Right lobe of liver (tissue), 6 donors: Measurements from ENCODE around the gene REEP6. TPM values are rescaled to one million over a fixed set of nuclear protein-coding genes. Genes with fewer than 3 reads are reported as not detected.

Source experiments
- ATAC-seq, 4 donors: fragments of 200-7000 bp; cut with Tn5 transposase; one replicate each; pipeline ENCODE4 v1.9.1; 2020; ENCODE audit warnings: mild to moderate bottlenecking in 4 of 4, moderate library complexity in 4 of 4
- DNase-seq, 3 donors: peaks; one replicate each; pipeline ENCODE4 v3.0.0-alpha.2; 2020
- H3K27ac ChIP-seq, 3 donors: fragments of 200-600 bp; one replicate each; pipeline ENCODE4 v1.8.0; 2022
- H3K27me3 ChIP-seq, 2 donors: fragments of 200-600 bp; one replicate each; pipeline ENCODE4 v1.8.0; 2022
- H3K36me3 ChIP-seq, 4 donors: fragments of 200-600 bp; sonication (generic) in 1 of 4; one replicate each; pipeline versions ENCODE4 v1.5.1 to v1.8.0; 2017 to 2022; ENCODE audit warnings: control low read depth in 1 of 4
- H3K4me1 ChIP-seq, 4 donors: fragments of 200-600 bp; sonication (generic) in 1 of 4; one replicate each; pipeline versions ENCODE4 v1.5.1 to v1.8.0; 2017 to 2022; ENCODE audit warnings: control low read depth in 1 of 4
- H3K4me3 ChIP-seq, 3 donors: fragments of 200-600 bp; one replicate each; pipeline ENCODE4 v1.8.0; 2022
- H3K9me3 ChIP-seq, 4 donors: fragments of 200-600 bp; sonication (generic) in 1 of 4; one replicate each; pipeline versions ENCODE4 v1.5.1 to v1.8.0; 2017 to 2022; ENCODE audit warnings: control low read depth in 1 of 4
- POLR2A ChIP-seq: fragments of 450-650 bp; IDR thresholded peaks from one replicate; pipeline ENCODE4 v1.6.1; 2017; ENCODE audit warnings: antibody characterized with exemption, mild to moderate bottlenecking
- WGBS: methylation state at CpG from one replicate; pipeline ENCODE4 v1.1.6; 2018; ENCODE audit warnings: low coverage, low lambda C conversion rate; ENCODE audit not compliant: insufficient coverage; ENCODE audit errors: missing lambda C conversion rate; 5-methylcytosine and 5-hydroxymethylcytosine counted together
- intact Hi-C, 2 donors: fragments of 100-400 bp; cut with DNase I; formaldehyde crosslinking; loops; one replicate each; pipeline versions ENCODE4 v1.11.2 to v1.14.1; 2022
- total RNA-seq, 6 experiments: library from RNA; depleted of rRNA in 2 of 6; stranded (reverse); fragments of >200 nt in 2 of 6; fragmentation: NEBNext Ultra II Directional in 3 of 6; extraction: Animal tissue kit (Norgen Biotek cat#: 25700) in 3 of 6; gene quantifications; one replicate each; pipeline versions ENCODE4 v1.1.0 to v1.2.4, GENCODE V29; 2016 to 2023
- TF ChIP-seq, protein P1 (sequence below), 4 donors: fragments of 200-600 bp in 3 of 4; fragments of 450-650 bp in 1 of 4; IDR thresholded peaks; one replicate each; pipeline versions ENCODE4 v1.5.1 to v1.8.0; 2016 to 2022; ENCODE audit warnings: antibody characterized with exemption in 4 of 4, mild to moderate bottlenecking in 2 of 4
- donor health status: DM: no; HTN: yes; CAD: no.
- donor health status: DM: no; HTN: no; CAD: no.
- donor health status: DM: no; HTN: no; CAD: no.
- donor health status: DM: no; HTN: yes; CAD: no.
- donor health status: DM: no; HTN: yes; CAD: no.

REEP6 gene
- total RNA-seq, 6 experiments from 2014 or later = 113 to 218 (median 177) TPM

DNA sequence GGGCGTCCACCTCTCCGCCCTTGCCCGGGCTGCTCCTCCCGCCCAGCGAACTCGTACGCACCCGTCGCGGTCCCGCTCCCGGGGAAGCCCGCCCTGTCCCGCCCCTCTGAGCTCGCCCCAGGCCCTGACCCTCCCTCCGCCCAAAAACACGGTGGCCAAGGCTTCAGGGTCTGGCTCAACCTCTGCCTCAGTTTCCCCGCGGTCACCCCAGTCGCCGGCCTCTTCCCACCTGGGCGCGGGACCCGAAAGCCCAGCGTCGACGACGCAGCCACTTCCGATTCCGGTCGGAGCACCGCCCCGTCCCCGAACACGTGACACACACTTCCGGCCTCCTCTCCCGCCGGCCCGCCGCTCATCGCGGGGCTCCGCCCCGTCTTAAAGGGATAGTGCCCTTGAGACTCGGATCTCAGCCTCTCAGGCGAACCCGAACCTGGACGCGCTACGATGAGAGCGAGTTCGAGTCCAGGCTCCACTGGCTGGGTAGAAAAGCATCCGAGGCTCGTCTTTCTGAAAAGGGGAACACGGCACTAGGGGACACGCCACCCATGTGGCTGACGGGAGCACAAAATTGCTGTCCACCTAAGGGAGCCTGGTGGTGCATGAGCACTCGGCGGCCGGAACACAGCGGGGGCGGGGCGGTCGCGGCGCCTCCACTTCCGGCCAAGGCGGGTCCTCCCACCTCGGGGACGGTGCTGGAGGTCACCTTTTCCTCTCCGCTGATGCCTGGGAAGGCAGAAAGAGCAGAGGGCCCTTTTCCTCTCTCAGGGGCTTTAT is 11.9 kb upstream of the REEP6 start, which contains the start of gene C19orf25:
Gene C19orf25, minus strand, starts transcription at position 282 of the 774 bp plus-strand sequence. CDS start 312 bp downstream, outside the sequence.
- Histone ChIP-seq H3K27ac (peak within 1 kb of the TSS; percentile 21 to 67 (median 45)), H3K9me3 (no peaks in the 10 kb centered on the region), H3K4me3 (peak within 1 kb of the TSS; percentile 87 to 99 (median 96)), H3K27me3 (no peaks in the 10 kb centered on the region), H3K36me3 (no peaks in the 10 kb centered on the region), H3K4me1 (peaks cover 0 to 9% (median 4%) of the 10 kb centered on the region in 4 donors)
- DNase-seq = peak; percentile 96 to 97 (median 96)
- WGBS = 0% methylated on average over 17 of the region's 71 CpGs
- peak; percentile 94 to 99 (median 97) for ATAC-seq
- TF ChIP-seq, protein P1, sequence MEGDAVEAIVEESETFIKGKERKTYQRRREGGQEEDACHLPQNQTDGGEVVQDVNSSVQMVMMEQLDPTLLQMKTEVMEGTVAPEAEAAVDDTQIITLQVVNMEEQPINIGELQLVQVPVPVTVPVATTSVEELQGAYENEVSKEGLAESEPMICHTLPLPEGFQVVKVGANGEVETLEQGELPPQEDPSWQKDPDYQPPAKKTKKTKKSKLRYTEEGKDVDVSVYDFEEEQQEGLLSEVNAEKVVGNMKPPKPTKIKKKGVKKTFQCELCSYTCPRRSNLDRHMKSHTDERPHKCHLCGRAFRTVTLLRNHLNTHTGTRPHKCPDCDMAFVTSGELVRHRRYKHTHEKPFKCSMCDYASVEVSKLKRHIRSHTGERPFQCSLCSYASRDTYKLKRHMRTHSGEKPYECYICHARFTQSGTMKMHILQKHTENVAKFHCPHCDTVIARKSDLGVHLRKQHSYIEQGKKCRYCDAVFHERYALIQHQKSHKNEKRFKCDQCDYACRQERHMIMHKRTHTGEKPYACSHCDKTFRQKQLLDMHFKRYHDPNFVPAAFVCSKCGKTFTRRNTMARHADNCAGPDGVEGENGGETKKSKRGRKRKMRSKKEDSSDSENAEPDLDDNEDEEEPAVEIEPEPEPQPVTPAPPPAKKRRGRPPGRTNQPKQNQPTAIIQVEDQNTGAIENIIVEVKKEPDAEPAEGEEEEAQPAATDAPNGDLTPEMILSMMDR (IDR thresholded peaks at IDR 0.05) = no peak
- TF ChIP-seq POLR2A = peak; percentile 44
- intact Hi-C loops = no loop called here

DNA sequence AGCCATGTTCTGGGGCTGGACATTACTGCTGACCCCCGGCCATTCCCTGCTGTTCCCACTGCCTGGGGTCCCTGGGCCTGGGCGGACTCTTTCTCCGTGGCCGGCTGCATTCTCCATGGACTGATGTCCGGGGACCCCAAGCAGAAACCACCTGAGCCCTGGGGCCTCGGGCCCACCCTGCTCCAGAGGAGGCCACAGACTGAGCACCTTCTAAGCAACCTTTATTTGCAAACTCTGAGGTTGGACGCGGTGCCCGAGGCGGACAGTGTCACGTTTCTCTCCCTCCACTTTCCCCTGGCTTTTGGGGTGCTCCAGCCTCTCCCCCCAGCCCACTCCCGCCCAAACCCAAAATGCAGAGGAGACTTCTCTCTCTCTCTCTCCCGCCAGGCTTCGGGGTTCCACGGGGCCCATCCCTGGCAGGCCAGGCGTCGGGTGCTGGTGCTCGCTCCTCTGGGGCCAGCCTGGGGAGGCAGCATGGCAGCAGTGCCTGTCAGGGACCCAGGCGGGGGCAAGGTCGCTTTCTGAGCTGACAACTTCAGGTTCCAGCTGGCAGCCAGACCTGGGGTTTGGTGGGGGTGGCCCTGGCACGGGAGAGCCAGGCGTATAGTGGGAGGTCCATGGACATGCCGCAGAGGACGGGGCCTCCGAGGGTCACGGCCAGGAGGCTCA is 9.6 kb upstream of the REEP6 start:
- H3K36me3 ChIP-seq = no peaks in the 10 kb centered on the region
- H3K27ac ChIP-seq = no peak overlapping the region
- DNase-seq (peak in 1 of 3 donors; percentile 52), ATAC-seq (no peak)
- 57% methylated on average over 4 of the region's 26 CpGs for WGBS
- intact Hi-C loops = no loop called here
- H3K4me3 ChIP-seq = no peak overlapping the region
- H3K9me3 ChIP-seq = no peaks in the 10 kb centered on the region
- peaks cover 0 to 9% (median 4%) of the 10 kb centered on the region in 4 donors for H3K4me1 ChIP-seq
- TF ChIP-seq POLR2A = no peak
- H3K27me3 ChIP-seq = no peaks in the 10 kb centered on the region

DNA sequence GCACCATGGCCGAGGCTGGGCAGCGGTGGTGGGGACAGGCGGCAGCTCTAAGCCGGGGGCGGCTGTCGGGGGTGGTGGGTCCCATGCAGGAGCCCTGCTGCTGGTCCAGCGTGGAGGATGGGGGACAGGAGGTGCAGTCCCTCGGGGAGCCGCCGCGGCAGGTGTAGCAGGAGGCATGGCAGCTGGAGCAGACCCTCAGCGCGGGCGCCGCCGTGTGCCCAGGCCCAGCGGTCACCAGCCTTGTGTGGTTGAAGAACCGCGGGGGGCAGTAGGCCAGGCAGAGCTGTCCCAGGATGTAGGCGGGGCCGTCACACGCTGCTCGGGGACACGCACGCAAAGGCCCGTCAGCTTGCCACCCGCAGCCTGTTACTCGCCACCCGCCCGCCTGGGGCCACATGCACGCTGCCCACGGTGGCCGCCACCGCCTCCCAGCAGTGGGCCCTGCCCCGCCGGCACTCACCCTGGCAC is 9.1 kb upstream of the REEP6 start:
- peaks cover 0 to 9% (median 4%) of the 10 kb centered on the region in 4 donors for H3K4me1 ChIP-seq
- H3K4me3 ChIP-seq = no peak overlapping the region
- H3K9me3 ChIP-seq = no peaks in the 10 kb centered on the region
- H3K36me3 ChIP-seq = no peaks in the 10 kb centered on the region
- no peaks in the 10 kb centered on the region for H3K27me3 ChIP-seq
- TF ChIP-seq POLR2A = no peak
- TF ChIP-seq, protein P1 (IDR thresholded peaks at IDR 0.05) = no peak
- ATAC-seq = no peak
- intact Hi-C loops = no loop called here
- no peak overlapping the region for H3K27ac ChIP-seq
- DNase-seq = peak in 2 of 3 donors; percentile 21 to 53
- no CpG with 5 or more reads among the region's 36 CpGs for WGBS

DNA sequence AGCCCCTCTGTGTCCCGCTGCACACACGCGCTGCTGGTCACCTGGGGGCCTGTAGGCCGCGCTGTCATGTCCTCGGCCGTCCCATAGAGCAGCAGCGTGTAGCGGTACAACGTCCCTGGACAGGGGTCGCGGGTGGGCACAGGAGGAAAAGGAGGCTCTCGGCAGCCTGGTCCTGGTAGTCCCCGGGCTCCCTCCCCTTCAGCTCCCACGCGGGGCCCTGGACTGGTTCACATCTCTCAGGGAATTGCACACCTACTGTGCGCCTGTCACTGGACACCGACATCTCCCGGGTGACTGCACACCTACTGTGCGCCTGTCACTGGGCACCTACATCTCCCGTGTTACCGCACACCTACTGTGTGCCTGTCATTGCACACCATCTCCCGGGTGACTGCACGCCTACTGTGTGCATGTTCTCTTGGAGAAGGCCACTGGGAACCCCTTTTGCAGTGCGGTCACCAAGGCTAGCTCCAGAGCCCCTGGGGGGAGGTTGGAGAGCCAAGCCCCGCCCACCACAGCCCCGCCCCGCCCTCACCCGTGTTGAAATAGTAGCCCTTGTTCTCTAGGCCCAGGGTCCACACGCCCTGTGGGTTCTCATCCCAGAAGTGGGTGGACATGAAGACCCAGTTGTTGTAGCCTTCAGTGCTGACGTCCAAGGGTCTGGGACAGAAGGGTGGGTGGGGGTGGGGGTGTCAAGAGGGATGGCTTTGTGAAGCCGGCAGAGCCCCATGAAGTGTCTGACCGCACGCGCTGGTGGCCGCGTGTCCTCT is 8.4 kb upstream of the REEP6 start:
- 0% methylated on average over 1 of the region's 37 CpGs for WGBS
- ATAC-seq = no peak
- H3K36me3 ChIP-seq = no peaks in the 10 kb centered on the region
- no peaks in the 10 kb centered on the region for H3K9me3 ChIP-seq
- H3K27me3 ChIP-seq = no peaks in the 10 kb centered on the region
- intact Hi-C loops = no loop called here
- peaks cover 0 to 9% (median 3%) of the 10 kb centered on the region in 4 donors for H3K4me1 ChIP-seq
- peak in 1 of 3 donors; percentile 20 for DNase-seq
- no peak overlapping the region for H3K4me3 ChIP-seq
- no peak overlapping the region for H3K27ac ChIP-seq
- TF ChIP-seq, protein P1 (IDR thresholded peaks at IDR 0.05) = no peak
- TF ChIP-seq POLR2A = no peak
